Left cardiac atrium (tissue), 4 donors: ENCODE measurements around the gene BARHL1. TPM values are rescaled to one million over a fixed set of nuclear protein-coding genes. Genes with fewer than 3 reads are reported as not detected.

Experiments used
- ATAC-seq, 2 donors: fragments of 200-7000 bp; cut with Tn5 transposase; one replicate each; pipeline ENCODE4 v1.9.1; 2020; ENCODE audit warnings: mild to moderate bottlenecking in 2 of 2, moderate library complexity in 2 of 2
- DNase-seq: peaks from one replicate; pipeline ENCODE4 v3.0.0-alpha.2; 2020
- intact Hi-C, 2 donors: fragments of 100-400 bp; cut with DNase I; formaldehyde crosslinking; loops; one replicate each; pipeline versions ENCODE4 v1.14.1 to v1.15.1; 2022 to 2023
- total RNA-seq, 2 donors: library from RNA; stranded (reverse); fragmentation: NEBNext Ultra II Directional; extraction: Animal tissue kit (Norgen Biotek cat#: 25700); gene quantifications; one replicate each; pipeline ENCODE4 v1.2.1, GENCODE V29; 2021
- donor health status: DM: no; HTN: yes; CAD: no.
- donor health status: DM: no; HTN: yes; CAD: no; lungs with severe emphysema.
- donor health status: DM: yes; HTN: yes; CAD: no.
- donor health status: Dilated cardiomyopathy.

Gene BARHL1
- total RNA-seq, 2 donors from 2014 or later = not detected

DNA sequence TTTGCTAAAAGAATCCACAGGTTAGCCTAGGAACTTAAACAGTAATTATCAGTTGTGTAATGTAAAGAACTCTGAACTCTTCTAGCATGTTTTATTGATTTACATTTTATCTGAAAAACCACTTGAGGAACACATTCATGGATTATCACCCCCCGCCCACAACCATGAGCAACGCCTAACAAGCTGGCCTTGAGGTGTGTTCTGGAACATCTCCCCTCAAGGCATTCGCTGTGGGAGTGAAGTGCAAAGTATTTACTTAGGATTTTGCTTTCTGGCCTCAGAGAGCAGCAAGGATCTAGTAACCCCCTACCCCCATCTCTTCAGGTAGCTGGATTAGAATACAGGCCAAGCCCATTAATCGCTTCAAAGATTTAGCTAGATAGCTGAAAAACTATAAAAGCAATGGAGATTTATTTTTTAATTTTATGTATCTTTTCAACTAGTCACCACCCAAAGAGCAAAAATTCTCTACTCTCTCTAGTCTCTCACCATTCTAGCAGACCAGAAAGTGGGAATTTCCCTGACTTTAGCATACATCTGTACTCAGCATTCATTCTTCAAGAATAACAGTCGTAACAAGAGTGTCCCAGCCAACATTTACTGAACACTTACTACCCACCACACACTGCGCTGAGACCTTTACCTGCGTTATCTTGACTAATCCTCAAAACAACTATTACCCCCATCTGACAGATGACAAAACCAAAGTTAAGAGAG is 50.2 kb downstream of the BARHL1 start:
- ATAC-seq (no peak), DNase-seq (no peak)
- intact Hi-C loops = no loop called here

DNA sequence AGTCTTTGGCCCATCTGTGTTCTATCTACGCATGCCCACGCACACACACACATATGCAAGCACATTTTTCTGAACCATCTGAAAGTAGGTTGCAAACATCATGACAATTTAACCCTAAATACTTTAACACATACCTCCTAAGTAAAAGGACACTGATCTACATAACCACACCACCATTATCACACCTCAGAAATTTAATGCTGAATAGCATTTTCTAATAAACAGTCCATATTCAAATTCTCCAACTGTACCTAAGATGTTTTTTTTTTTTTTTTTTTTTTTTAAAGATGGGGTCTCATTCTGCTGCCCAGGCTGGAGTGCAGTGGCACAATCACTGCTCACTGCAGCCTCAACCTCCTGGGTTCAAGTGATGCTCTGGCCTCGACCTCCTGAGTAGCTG is 51.9 kb downstream of the BARHL1 start:
- ATAC-seq (no peak), DNase-seq (no peak)
- intact Hi-C loops = no loop called here

DNA sequence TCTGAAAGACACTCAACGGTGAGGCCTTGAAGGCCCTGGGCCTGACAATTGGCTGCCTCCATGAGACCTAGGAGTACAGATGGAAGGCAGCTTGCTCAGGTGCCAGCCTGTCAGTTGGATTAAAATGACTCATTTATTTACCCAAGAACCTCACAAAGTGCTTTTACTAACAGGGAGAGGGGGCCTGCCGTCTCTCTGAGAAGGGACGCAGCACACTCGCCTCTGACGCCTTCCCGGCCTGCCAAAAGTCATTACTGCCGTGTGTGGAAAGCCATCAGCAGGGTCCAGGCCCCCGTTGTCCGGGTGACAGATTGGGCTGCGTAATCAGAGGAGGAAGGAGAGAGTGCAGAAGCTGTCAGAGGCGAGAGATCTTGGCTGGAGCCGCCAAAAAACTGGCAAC is 54.9 kb downstream of the BARHL1 start:
- no peak for DNase-seq
- intact Hi-C loops = no loop called here
- no peak for ATAC-seq

DNA sequence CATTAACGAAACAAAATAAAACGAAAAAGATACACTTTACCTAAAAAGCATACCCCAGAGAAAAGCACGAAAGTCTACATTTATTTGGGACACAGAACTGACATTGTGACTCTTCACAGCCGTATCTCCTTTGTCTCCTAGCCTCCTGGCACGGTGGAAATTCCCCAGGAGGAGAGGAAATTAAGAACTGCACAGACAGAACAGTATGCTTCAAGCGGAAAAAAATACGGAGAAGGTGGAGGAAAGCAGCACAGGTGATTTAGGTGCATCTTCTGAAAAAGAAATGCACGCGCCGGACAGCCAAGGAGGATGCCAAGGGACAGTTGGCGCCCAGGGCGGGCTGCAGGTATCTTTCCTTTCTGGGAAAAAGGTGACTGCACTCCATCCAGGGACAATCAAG is 55.4 kb downstream of the BARHL1 start:
- DNase-seq = no peak
- intact Hi-C loops = no loop called here
- ATAC-seq = no peak

DNA sequence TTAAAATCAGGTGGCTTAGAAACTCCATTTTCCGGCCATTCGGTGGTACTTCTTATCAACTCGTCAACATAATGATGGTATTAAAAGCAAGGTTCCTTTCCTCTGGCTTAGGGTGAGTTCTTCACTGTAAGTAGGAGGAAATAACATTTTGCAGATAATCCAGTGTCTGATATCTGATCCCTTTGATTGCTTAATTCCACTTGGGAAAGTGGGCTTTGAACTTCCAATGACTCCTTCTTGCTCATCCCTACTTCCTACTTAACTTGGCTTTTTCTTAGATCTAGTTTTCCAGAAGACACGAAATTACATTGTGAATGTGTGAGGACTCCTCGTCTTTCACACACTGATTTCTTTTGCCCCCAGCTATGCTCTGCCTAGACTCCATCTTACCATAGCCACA is 55.8 kb downstream of the BARHL1 start:
- DNase-seq (no peak), ATAC-seq (no peak)
- intact Hi-C loops = no loop called here

DNA sequence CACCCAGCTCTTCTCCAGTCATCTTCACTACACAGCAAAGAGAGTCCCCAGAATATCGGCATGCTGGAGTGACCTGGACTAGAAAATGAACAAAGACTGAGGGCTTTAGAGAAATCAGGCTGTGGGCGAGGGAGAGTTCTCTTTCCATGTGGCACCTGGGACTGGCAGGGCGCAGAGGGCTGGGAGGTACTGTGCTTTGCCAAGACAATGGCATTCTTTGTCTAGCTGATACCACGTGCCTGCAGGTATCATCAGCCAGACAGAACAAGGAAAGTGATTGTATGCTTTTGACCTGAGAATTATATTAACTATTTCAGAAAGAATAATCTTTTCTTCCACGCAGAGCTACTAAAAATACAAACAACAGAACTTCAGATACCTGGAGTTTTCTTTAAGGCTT is 56.9 kb downstream of the BARHL1 start:
- DNase-seq = no peak
- intact Hi-C loops = no loop called here
- ATAC-seq = no peak

Other genes starting within 250 kb of the BARHL1 start
- 10 to 100 TPM; 25.7 to 32.8 TPM for gene SETX, start 227.6 kb upstream of the BARHL1 start, total RNA-seq
- 10 to 100 TPM; 16.0 to 17.6 TPM for gene TTF1, start 175.8 kb upstream of the BARHL1 start, total RNA-seq
- 1 to 10 TPM; 2.4 to 3.0 TPM for gene CFAP77, start 172.4 kb upstream of the BARHL1 start, total RNA-seq
- gene DDX31, start 87.4 kb downstream of the BARHL1 start, total RNA-seq = 1 to 10 TPM; 5.2 to 7.9 TPM
- 1 to 10 TPM; 8.1 to 9.2 TPM for gene GTF3C4, start 87.9 kb downstream of the BARHL1 start, total RNA-seq